C1 segment of cervical spinal cord (tissue), 14 donors: ENCODE data around the gene ISG15.
"Not testable (repeated sequence)": the region's sequence is repeated elsewhere in the genome, so short reads cannot be mapped to it uniquely, and the experiment has no call there.

Experiments used
- DNase-seq, 14 donors: peaks; one replicate each; lab custom pipeline; 2025; lab: John Stamatoyannopoulos, UW

Gene ISG15

GRCh38 chr1:994546-994945 lies 18.8 kb upstream of the ISG15 start:
- not testable (repeated sequence) for DNase-seq

GRCh38 chr1:995665-996633 lies 17.3 kb upstream of the ISG15 start:
- no peak for DNase-seq

GRCh38 chr1:996851-997712 lies 16.2 kb upstream of the ISG15 start:
- no peak for DNase-seq

- no peak for DNase-seq
Measured at GRCh38 chr1:997713-997992, 15.6 kb upstream of the ISG15 start.

GRCh38 chr1:997993-998744 lies 15.1 kb upstream of the ISG15 start:
- no peak for DNase-seq

- no peak for DNase-seq
Measured at GRCh38 chr1:998745-998994, 14.6 kb upstream of the ISG15 start.

GRCh38 chr1:998995-999724 lies 14.1 kb upstream of the ISG15 start:
- DNase-seq = no peak

- peak in 7 of 14 donors; percentile 27 to 75 (median 38) for DNase-seq
Measured at GRCh38 chr1:999725-1000356, 13.5 kb upstream of the ISG15 start, which contains the start of gene HES4. TSS of gene HES4 (minus strand) at chr1:1000097. CDS start at chr1:999973, 124 bp downstream.

- peak in 9 of 14 donors; percentile 9 to 75 (median 29) for DNase-seq
Measured at GRCh38 chr1:1000357-1001056, 12.8 kb upstream of the ISG15 start.

GRCh38 chr1:1001057-1001783 lies 12.1 kb upstream of the ISG15 start:
- no peak for DNase-seq

- no peak for DNase-seq
Measured at GRCh38 chr1:1003618-1004419, 9.5 kb upstream of the ISG15 start.

- DNase-seq = no peak
Measured at GRCh38 chr1:1004420-1004779, 8.9 kb upstream of the ISG15 start.

GRCh38 chr1:1004780-1005697 lies 8.3 kb upstream of the ISG15 start:
- DNase-seq = no peak

- no peak for DNase-seq
Measured at GRCh38 chr1:1005774-1006304, 7.5 kb upstream of the ISG15 start.

- DNase-seq = no peak
Measured at GRCh38 chr1:1006305-1007159, 6.8 kb upstream of the ISG15 start.

GRCh38 chr1:1010131-1010530 lies 3.2 kb upstream of the ISG15 start:
- DNase-seq = not testable (repeated sequence)
